Heart right ventricle (tissue), 16 donors: Measurements from ENCODE around the gene EPS8. TPM values are rescaled to one million over a fixed set of nuclear protein-coding genes. Genes with fewer than 3 reads are reported as not detected.

Experiments used
- ATAC-seq, 8 donors: fragments of 200-7000 bp; cut with Tn5 transposase; one replicate each; pipeline ENCODE4 v1.9.1; 2020; ENCODE audit warnings: mild to moderate bottlenecking in 8 of 8, moderate library complexity in 8 of 8, moderate number of reproducible peaks in 1 of 8
- DNase-seq, 2 donors: peaks; one replicate each; pipeline ENCODE4 v3.0.0-alpha.2; 2020
- H3K27ac ChIP-seq, 10 donors: fragments of 200-600 bp; sonication (generic) in 2 of 10; one replicate each; pipeline versions ENCODE4 v1.5.0 to v1.8.0; 2020 to 2022; ENCODE audit warnings: mild to moderate bottlenecking in 3 of 10
- H3K27me3 ChIP-seq, 7 donors: fragments of 200-600 bp; one replicate each; pipeline ENCODE4 v1.8.0; 2021 to 2022; ENCODE audit warnings: mild to moderate bottlenecking in 2 of 7
- H3K36me3 ChIP-seq, 9 donors: fragments of 200-600 bp; sonication (generic) in 1 of 9; one replicate each; pipeline versions ENCODE4 v1.5.0 to v1.8.0; 2020 to 2022; ENCODE audit warnings: mild to moderate bottlenecking in 2 of 9
- H3K4me1 ChIP-seq, 9 donors: fragments of 200-600 bp; sonication (generic) in 1 of 9; one replicate each; pipeline versions ENCODE4 v1.5.0 to v1.8.0; 2020 to 2022; ENCODE audit warnings: mild to moderate bottlenecking in 4 of 9
- H3K4me3 ChIP-seq, 10 donors: fragments of 200-600 bp; sonication (generic) in 2 of 10; one replicate each; pipeline versions ENCODE4 v1.5.0 to v1.8.0; 2020 to 2022; ENCODE audit warnings: mild to moderate bottlenecking in 7 of 10, moderate library complexity in 2 of 10
- H3K9me3 ChIP-seq, 11 donors: fragments of 200-600 bp in 10 of 11; sonication (generic) in 2 of 11; one replicate each; pipeline versions ENCODE4 v1.5.0 to v1.8.0; 2013 to 2022; ENCODE audit warnings: mild to moderate bottlenecking in 2 of 11, control low read depth in 1 of 11, moderate library complexity in 1 of 11
- CTCF ChIP-seq, 9 donors: fragments of 200-600 bp; sonication (generic) in 2 of 9; IDR thresholded peaks; one replicate each; pipeline versions ENCODE4 v1.5.0 to v1.8.0; 2021 to 2022; ENCODE audit warnings: antibody characterized with exemption in 9 of 9, mild to moderate bottlenecking in 5 of 9, moderate library complexity in 1 of 9
- WGBS, 2 donors: extraction: QIAGEN DNeasy Blood & Tissue Kit; methylation state at CpG; one replicate each; pipeline ENCODE4 v1.1.7; 2013; ENCODE audit warnings: inconsistent platforms in 1 of 2; 5-methylcytosine and 5-hydroxymethylcytosine counted together
- intact Hi-C, 10 donors: fragments of 100-400 bp; cut with DNase I; formaldehyde crosslinking; loops; one replicate each; pipeline versions ENCODE4 v1.11.1 to v1.14.2; 2022
- polyA plus RNA-seq, 2 donors: library from polyadenylated mRNA; stranded (reverse); fragments of 200-250 nt; gene quantifications; one replicate each; pipeline ENCODE4 v1.2.3, GENCODE V29; 2013
- total RNA-seq, 10 donors: library from RNA; stranded (reverse); fragmentation: NEBNext Ultra II Directional in 3 of 10; extraction: Animal tissue kit (Norgen Biotek cat#: 25700) in 3 of 10; gene quantifications; one replicate each; pipeline versions ENCODE4 v1.2.1 to v1.2.4, GENCODE V29; 2021 to 2023
- donor health status: Arrhythmogenic right ventricular cardiomyopathy.
- donor health status: ischemic (EF 13 %, LVEDD 7.1; RV severe dilation, severe dysfunction).
- donor health status: healthy with polysubstance abuse.
- donor health status: DM: no; HTN: yes; CAD: no.
- donor health status: DM: no; HTN: no; CAD: no.
- donor health status: ischemic (EF 25% LVEDD 6.9; RV normal size, moderate dysfunction).
- donor health status: ischemic (EF 25% LVEDD 5.7; RV mildly dilated, moderate dysfunction).
- donor health status: healthy.
- donor health status: DM: yes; HTN: yes; CAD: no.
- donor health status: Ischemic cardiomyopathy.
- donor health status: ischemic (EF 35%, LVEDD 5.7; RV mildly dilated, moderate dysfunction).
- donor health status: nonischemic (EF 11% LVEDD 7.7; RV severe dilation, severe dysfunction).
- donor health status: DM: yes; HTN: yes; CAD: no.
- donor health status: PGD.
- donor health status: ischemic (EF 29% LVEDD 5.4; RV normal size, mild dysfunction).
- donor health status: nonischemic (EF 23%, LVEDD 6.1; RV moderate dilation, normal function).

The EPS8 gene
- total and polyA plus RNA-seq, 12 donors: 7.7 to 38.6 (median 15.7) TPM

GRCh38 chr12:15679151-15679550 is 110.0 kb downstream of the EPS8 start:
- Histone ChIP-seq H3K27ac (no peak overlapping the region), H3K4me1 (peaks cover 0 to 6% (median 0%) of the 10 kb centered on the region in 9 donors), H3K36me3 (peaks cover 0 to 23% (median 0%) of the 10 kb centered on the region in 9 donors), H3K4me3 (no peak overlapping the region), H3K9me3 (no peaks in the 10 kb centered on the region), H3K27me3 (no peaks in the 10 kb centered on the region)
- DNase-seq (no peak), ATAC-seq (no peak)
- TF ChIP-seq CTCF (IDR thresholded peaks at IDR 0.05): no peak
- 76 to 83% methylated on average over 1 of the region's 1 CpG for WGBS, 2 donors
- intact Hi-C loops: no loop called here

GRCh38 chr12:15677726-15678201 is 111.4 kb downstream of the EPS8 start:
- TF ChIP-seq CTCF (IDR thresholded peaks at IDR 0.05): no peak
- 70 to 73% methylated on average over 3 of the region's 3 CpGs for WGBS, 2 donors
- Histone ChIP-seq H3K4me1 (peaks cover 0 to 7% (median 0%) of the 10 kb centered on the region in 9 donors), H3K36me3 (peaks cover 0 to 23% (median 0%) of the 10 kb centered on the region in 9 donors), H3K27ac (no peak overlapping the region), H3K4me3 (no peak overlapping the region), H3K9me3 (no peaks in the 10 kb centered on the region), H3K27me3 (no peaks in the 10 kb centered on the region)
- ATAC-seq (no peak), DNase-seq (no peak)
- intact Hi-C loops: no loop called here

GRCh38 chr12:15677228-15677627 is 112.0 kb downstream of the EPS8 start:
- ATAC-seq (no peak), DNase-seq (no peak)
- no peaks in the 10 kb centered on the region for H3K9me3 ChIP-seq
- no peak for TF ChIP-seq CTCF (IDR thresholded peaks at IDR 0.05)
- intact Hi-C loops: no loop called here
- peaks cover 0 to 7% (median 0%) of the 10 kb centered on the region in 9 donors for H3K4me1 ChIP-seq
- H3K4me3 ChIP-seq: no peak overlapping the region
- peaks cover 0 to 23% (median 0%) of the 10 kb centered on the region in 9 donors for H3K36me3 ChIP-seq
- H3K27ac ChIP-seq: no peak overlapping the region
- H3K27me3 ChIP-seq: no peaks in the 10 kb centered on the region
- WGBS, 2 donors: 81 to 84% methylated on average over 3 of the region's 3 CpGs

- TF ChIP-seq CTCF (IDR thresholded peaks at IDR 0.05): no peak
- Histone ChIP-seq H3K4me3 (no peak overlapping the region), H3K9me3 (no peaks in the 10 kb centered on the region), H3K27ac (no peak overlapping the region), H3K27me3 (no peaks in the 10 kb centered on the region), H3K36me3 (peaks cover 0 to 22% (median 0%) of the 10 kb centered on the region in 9 donors), H3K4me1 (peaks cover 0 to 32% (median 3%) of the 10 kb centered on the region in 9 donors)
- DNase-seq (no peak), ATAC-seq (no peak)
- intact Hi-C loops: no loop called here
- WGBS, 2 donors: 96% methylated on average over 5 of the region's 5 CpGs
Measured at GRCh38 chr12:15672671-15673270, 116.4 kb downstream of the EPS8 start.
